Measurements from ENCODE around the gene SEC24D.

Gene SEC24D

GRCh38 chr4:118749347-118749988 is 86.5 kb downstream of the SEC24D start:
- no peaks in the 10 kb centered on the region for H3K27me3 Mint-ChIP-seq
- H3K27ac Mint-ChIP-seq = no peak overlapping the region
- peaks cover 15% of the 10 kb centered on the region for H3K36me3 Mint-ChIP-seq (ENCODE audit: low read depth)
- DNase-seq (no peak), ATAC-seq (no peak)
- H3K4me1 Mint-ChIP-seq = no peaks in the 10 kb centered on the region
- no peak overlapping the region for H3K4me3 Mint-ChIP-seq
- H3K9me3 Mint-ChIP-seq = no peaks in the 10 kb centered on the region

GRCh38 chr4:118746251-118746919 is 89.5 kb downstream of the SEC24D start:
- Mint-ChIP-seq H3K27me3 (no peaks in the 10 kb centered on the region), H3K9me3 (no peaks in the 10 kb centered on the region), H3K36me3 (ENCODE audit: low read depth) (peaks cover 11% of the 10 kb centered on the region), H3K4me3 (no peak overlapping the region), H3K27ac (no peak overlapping the region), H3K4me1 (no peaks in the 10 kb centered on the region)
- DNase-seq (no peak), ATAC-seq (no peak)

- peaks cover 15% of the 10 kb centered on the region for H3K36me3 Mint-ChIP-seq (ENCODE audit: low read depth)
- no peak for ATAC-seq
- no peak overlapping the region for H3K27ac Mint-ChIP-seq
- no peaks in the 10 kb centered on the region for H3K9me3 Mint-ChIP-seq
- H3K27me3 Mint-ChIP-seq = no peaks in the 10 kb centered on the region
- no peak for DNase-seq
- no peaks in the 10 kb centered on the region for H3K4me1 Mint-ChIP-seq
- H3K4me3 Mint-ChIP-seq = no peak overlapping the region
These were observed 90.6 kb downstream of the SEC24D start for GRCh38 chr4:118745357-118745756.

- peaks cover 16% of the 10 kb centered on the region for H3K36me3 Mint-ChIP-seq (ENCODE audit: low read depth)
- ATAC-seq (no peak), DNase-seq (no peak)
- no peaks in the 10 kb centered on the region for H3K4me1 Mint-ChIP-seq
- no peaks in the 10 kb centered on the region for H3K27me3 Mint-ChIP-seq
- H3K27ac Mint-ChIP-seq = no peak overlapping the region
- no peaks in the 10 kb centered on the region for H3K9me3 Mint-ChIP-seq
- H3K4me3 Mint-ChIP-seq = no peak overlapping the region
These were observed 92.1 kb downstream of the SEC24D start for GRCh38 chr4:118743867-118744266.

- no peak for ATAC-seq
- Mint-ChIP-seq H3K27me3 (no peaks in the 10 kb centered on the region), H3K4me3 (no peak overlapping the region), H3K9me3 (no peaks in the 10 kb centered on the region), H3K36me3 (ENCODE audit: low read depth) (peaks cover 18% of the 10 kb centered on the region), H3K27ac (no peak overlapping the region), H3K4me1 (no peaks in the 10 kb centered on the region)
- no peak for DNase-seq
These were observed 93.9 kb downstream of the SEC24D start for GRCh38 chr4:118742050-118742449.

GRCh38 chr4:118741301-118741855 is 94.5 kb downstream of the SEC24D start:
- DNase-seq = no peak

GRCh38 chr4:118740869-118741268 is 95.1 kb downstream of the SEC24D start:
- Mint-ChIP-seq H3K4me1 (no peaks in the 10 kb centered on the region), H3K27ac (no peak overlapping the region), H3K9me3 (no peaks in the 10 kb centered on the region), H3K4me3 (no peak overlapping the region), H3K36me3 (ENCODE audit: low read depth) (peaks cover 25% of the 10 kb centered on the region), H3K27me3 (no peaks in the 10 kb centered on the region)
- DNase-seq (no peak), ATAC-seq (no peak)

More at GRCh38 chr4:118741301-118741855, 94.5 kb downstream of the SEC24D start:
- Mint-ChIP-seq H3K9me3 (no peaks in the 10 kb centered on the region), H3K4me3 (no peak overlapping the region), H3K27ac (no peak overlapping the region), H3K27me3 (no peaks in the 10 kb centered on the region), H3K36me3 (ENCODE audit: low read depth) (peaks cover 24% of the 10 kb centered on the region), H3K4me1 (no peaks in the 10 kb centered on the region)
- ATAC-seq = no peak

- Mint-ChIP-seq H3K4me1 (no peaks in the 10 kb centered on the region), H3K9me3 (no peaks in the 10 kb centered on the region), H3K27ac (no peak overlapping the region), H3K4me3 (no peak overlapping the region), H3K27me3 (no peaks in the 10 kb centered on the region), H3K36me3 (ENCODE audit: low read depth) (peaks cover 24% of the 10 kb centered on the region)
- DNase-seq (no peak), ATAC-seq (no peak)
These were observed 96.8 kb downstream of the SEC24D start for GRCh38 chr4:118739022-118739713.

GRCh38 chr4:118738090-118738489 is 97.8 kb downstream of the SEC24D start:
- Mint-ChIP-seq H3K36me3 (ENCODE audit: low read depth) (peaks cover 20% of the 10 kb centered on the region), H3K4me1 (no peaks in the 10 kb centered on the region), H3K27me3 (no peaks in the 10 kb centered on the region), H3K4me3 (no peak overlapping the region), H3K27ac (no peak overlapping the region), H3K9me3 (no peaks in the 10 kb centered on the region)
- DNase-seq = no peak
- ATAC-seq = no peak

- no peaks in the 10 kb centered on the region for H3K27me3 Mint-ChIP-seq
- peaks cover 22% of the 10 kb centered on the region for H3K36me3 Mint-ChIP-seq (ENCODE audit: low read depth)
- no peaks in the 10 kb centered on the region for H3K4me1 Mint-ChIP-seq
- no peak overlapping the region for H3K4me3 Mint-ChIP-seq
- no peak for DNase-seq
- no peaks in the 10 kb centered on the region for H3K9me3 Mint-ChIP-seq
- H3K27ac Mint-ChIP-seq = no peak overlapping the region
- no peak for ATAC-seq
These were observed 99.0 kb downstream of the SEC24D start for GRCh38 chr4:118736900-118737299.

GRCh38 chr4:118734491-118735205 is 101.3 kb downstream of the SEC24D start:
- H3K27ac Mint-ChIP-seq = no peak overlapping the region
- DNase-seq (no peak), ATAC-seq (no peak)
- no peaks in the 10 kb centered on the region for H3K9me3 Mint-ChIP-seq
- H3K27me3 Mint-ChIP-seq = no peaks in the 10 kb centered on the region
- no peak overlapping the region for H3K4me3 Mint-ChIP-seq
- peaks cover 6% of the 10 kb centered on the region for H3K4me1 Mint-ChIP-seq
- peaks cover 26% of the 10 kb centered on the region for H3K36me3 Mint-ChIP-seq (ENCODE audit: low read depth)

GRCh38 chr4:118732591-118733330 is 103.2 kb downstream of the SEC24D start:
- H3K4me3 Mint-ChIP-seq = no peak overlapping the region
- no peak overlapping the region for H3K27ac Mint-ChIP-seq
- DNase-seq = no peak
- H3K27me3 Mint-ChIP-seq = no peaks in the 10 kb centered on the region
- H3K36me3 Mint-ChIP-seq (ENCODE audit: low read depth) = peaks cover 37% of the 10 kb centered on the region
- ATAC-seq = no peak
- H3K4me1 Mint-ChIP-seq = peaks cover 7% of the 10 kb centered on the region
- no peaks in the 10 kb centered on the region for H3K9me3 Mint-ChIP-seq

GRCh38 chr4:118730683-118731082 is 105.2 kb downstream of the SEC24D start:
- ATAC-seq = no peak
- Mint-ChIP-seq H3K27ac (no peak overlapping the region), H3K4me3 (no peak overlapping the region), H3K4me1 (peaks cover 7% of the 10 kb centered on the region), H3K27me3 (no peaks in the 10 kb centered on the region), H3K9me3 (no peaks in the 10 kb centered on the region), H3K36me3 (ENCODE audit: low read depth) (peaks cover 35% of the 10 kb centered on the region)
- no peak for DNase-seq

Data from activated naive CD8-positive, alpha-beta T cell treated with anti-CD3 and anti-CD28 coated beads, Interleukin-2, amount 50 U/mL, for 24 hours (primary cell).